SH-SY5Y (cell line): ENCODE data around the gene PHACTR3.

Experiments used
- GATA2 ChIP-seq: IDR thresholded peaks from 2 replicates; pipeline ENCODE4 v1.6.1; 2011; ENCODE audit warnings: mild to moderate bottlenecking, low read depth, low read length
- GATA3 ChIP-seq: IDR thresholded peaks from 2 replicates; pipeline ENCODE4 v1.6.1; 2011; ENCODE audit warnings: low read depth, mild to moderate bottlenecking, low read length, moderate library complexity

- TF ChIP-seq GATA2 (no peak), GATA3 (no peak)
These were observed 43.6 kb upstream of the PHACTR3 start for GRCh38 chr20:59560588-59561227.
